GM23338 (cell line): Measurements from ENCODE around the gene CNTN5.

Experiments used
- EZH2 ChIP-seq: fragments of 200-600 bp; sonication (generic); IDR thresholded peaks from one replicate; pipeline ENCODE4 v1.8.0; 2017; ENCODE audit warnings: antibody characterized with exemption, mild to moderate bottlenecking, low read depth; ENCODE audit not compliant: unreplicated experiment
- POLR2AphosphoS5 ChIP-seq: IDR thresholded peaks from 2 replicates; pipeline ENCODE4 v1.6.1; 2016; ENCODE audit warnings: antibody characterized with exemption, low read depth
- TF ChIP-seq, protein P1 (sequence below), 2 experiments: fragments of 200-600 bp in 1 of 2; sonication (generic) in 1 of 2; conservative IDR thresholded peaks; 2 replicates each; pipeline versions ENCODE4 v1.5.1 to v1.6.1; 2016 to 2017; ENCODE audit warnings: antibody characterized with exemption in 2 of 2, low read depth in 2 of 2, mild to moderate bottlenecking in 2 of 2, moderate library complexity in 1 of 2

DNA sequence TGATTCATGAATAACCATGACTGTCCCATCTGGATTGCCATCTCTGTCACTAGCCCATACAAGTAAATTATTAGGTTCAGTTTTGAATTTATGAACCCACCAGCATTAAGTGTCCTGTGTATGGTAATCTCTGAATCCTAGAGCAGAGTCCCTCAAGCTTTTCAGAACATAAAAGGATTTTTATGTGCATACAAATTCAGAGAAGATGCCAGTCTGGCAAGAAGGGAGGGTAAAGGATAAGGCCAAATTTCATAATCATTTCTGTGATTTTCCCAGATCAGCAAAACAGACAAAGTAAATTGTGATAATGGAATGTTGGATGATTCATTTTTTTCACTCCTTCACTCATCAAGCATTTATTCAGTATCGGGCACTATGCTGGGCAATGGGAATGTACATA is 1295.2 kb downstream of the CNTN5 start:
- TF ChIP-seq, protein P1, sequence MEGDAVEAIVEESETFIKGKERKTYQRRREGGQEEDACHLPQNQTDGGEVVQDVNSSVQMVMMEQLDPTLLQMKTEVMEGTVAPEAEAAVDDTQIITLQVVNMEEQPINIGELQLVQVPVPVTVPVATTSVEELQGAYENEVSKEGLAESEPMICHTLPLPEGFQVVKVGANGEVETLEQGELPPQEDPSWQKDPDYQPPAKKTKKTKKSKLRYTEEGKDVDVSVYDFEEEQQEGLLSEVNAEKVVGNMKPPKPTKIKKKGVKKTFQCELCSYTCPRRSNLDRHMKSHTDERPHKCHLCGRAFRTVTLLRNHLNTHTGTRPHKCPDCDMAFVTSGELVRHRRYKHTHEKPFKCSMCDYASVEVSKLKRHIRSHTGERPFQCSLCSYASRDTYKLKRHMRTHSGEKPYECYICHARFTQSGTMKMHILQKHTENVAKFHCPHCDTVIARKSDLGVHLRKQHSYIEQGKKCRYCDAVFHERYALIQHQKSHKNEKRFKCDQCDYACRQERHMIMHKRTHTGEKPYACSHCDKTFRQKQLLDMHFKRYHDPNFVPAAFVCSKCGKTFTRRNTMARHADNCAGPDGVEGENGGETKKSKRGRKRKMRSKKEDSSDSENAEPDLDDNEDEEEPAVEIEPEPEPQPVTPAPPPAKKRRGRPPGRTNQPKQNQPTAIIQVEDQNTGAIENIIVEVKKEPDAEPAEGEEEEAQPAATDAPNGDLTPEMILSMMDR (conservative IDR thresholded peaks at IDR 0.05; ENCODE audit: low read depth in 2 of 2): no peak
- no peak for TF ChIP-seq POLR2AphosphoS5
- no peak for TF ChIP-seq EZH2
